Testis (tissue), 2 donors: Measurements from ENCODE around the gene SCNN1A.

Experiments
- CTCF ChIP-seq, 3 experiments: fragments of 450-650 bp in 2 of 3; fragments of 200-600 bp in 1 of 3; sonication (generic) in 1 of 3; IDR thresholded peaks; one replicate each; pipeline ENCODE4 v1.5.1; 2016 to 2019; ENCODE audit warnings: antibody characterized with exemption in 3 of 3, mild to moderate bottlenecking in 2 of 3, moderate library complexity in 1 of 3
- POLR2A ChIP-seq: fragments of 450-650 bp; IDR thresholded peaks from one replicate; pipeline ENCODE4 v1.6.1; 2017; ENCODE audit warnings: antibody characterized with exemption, mild to moderate bottlenecking, moderate library complexity

- TF ChIP-seq POLR2A (no peak), CTCF (IDR thresholded peaks at IDR 0.05) (no peak)
These were observed 42.9 kb downstream of the SCNN1A start for GRCh38 chr12:6332459-6332858.
